Mononuclear cell (primary cell): ENCODE measurements around the gene NTNG1. TPM values are rescaled to one million over a fixed set of nuclear protein-coding genes. Genes with fewer than 3 reads are reported as not detected.

Experiments
- H3K27me3 ChIP-seq: 2 replicates; pipeline ENCODE4 v1.6.0; 2011; ENCODE audit warnings: low read length, control low read depth; ENCODE audit not compliant: insufficient read depth
- H3K4me1 ChIP-seq: 2 replicates; pipeline ENCODE4 v1.5.1; 2011; ENCODE audit warnings: mild to moderate bottlenecking, low read length, control low read depth; ENCODE audit not compliant: insufficient read depth
- H3K4me3 ChIP-seq: 2 replicates; pipeline ENCODE4 v1.5.1; 2011; ENCODE audit warnings: mild to moderate bottlenecking, low read length, moderate library complexity
- H3K9me3 ChIP-seq: 2 replicates; pipeline ENCODE4 v1.5.1; 2011; ENCODE audit warnings: low read depth, mild to moderate bottlenecking, control low read depth, low read length
- total RNA-seq: library from RNA; depleted of rRNA; stranded (reverse); fragments of >200 nt; gene quantifications from one replicate; pipeline ENCODE4 v1.2.3, GENCODE V29; 2012

Gene NTNG1
- total RNA-seq, 1 donor: 1.6 TPM

DNA sequence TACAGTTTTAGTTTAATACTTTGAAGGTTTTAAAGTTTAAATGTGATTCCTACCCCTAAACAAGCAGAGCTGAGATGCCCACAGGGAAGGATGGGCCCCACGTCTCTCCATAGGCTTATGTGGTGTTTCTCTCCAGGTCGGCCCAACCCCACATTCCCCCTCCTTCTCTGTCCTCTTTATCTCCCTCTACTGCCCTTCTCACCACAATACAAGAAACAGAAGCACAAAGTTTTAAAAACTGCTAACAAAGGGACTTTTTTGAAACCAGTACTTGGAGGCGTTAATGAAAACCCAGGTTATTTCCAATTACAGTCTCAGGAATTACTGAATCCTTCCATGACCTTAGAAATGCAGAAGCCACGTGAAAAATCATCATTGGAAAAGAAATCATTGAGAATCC, 324.0 kb downstream of the NTNG1 start:
- H3K4me1 ChIP-seq: no peaks in the 10 kb centered on the region
- H3K9me3 ChIP-seq: no peaks in the 10 kb centered on the region
- no peak overlapping the region for H3K4me3 ChIP-seq
- H3K27me3 ChIP-seq: peaks cover 6% of the 10 kb centered on the region

DNA sequence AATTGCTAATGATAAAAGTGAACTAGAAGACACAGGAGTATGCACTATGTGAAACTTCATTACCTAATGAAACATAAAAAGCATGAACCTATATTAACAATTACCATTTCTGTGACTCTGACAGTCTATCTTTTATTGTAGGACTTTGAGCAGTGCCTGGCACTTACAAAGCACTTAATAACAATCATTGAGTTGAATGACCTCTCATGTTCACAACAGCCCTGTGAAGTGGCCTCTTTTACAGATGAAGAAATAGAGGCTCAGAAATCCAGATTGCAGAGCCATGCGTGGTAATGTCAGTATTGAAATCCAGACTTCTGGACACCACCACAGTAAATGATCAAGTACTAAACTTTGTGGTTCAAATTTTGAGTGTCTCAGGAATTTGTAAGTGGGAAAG, 326.4 kb downstream of the NTNG1 start:
- no peaks in the 10 kb centered on the region for H3K4me1 ChIP-seq
- H3K4me3 ChIP-seq: no peak overlapping the region
- H3K9me3 ChIP-seq: no peaks in the 10 kb centered on the region
- H3K27me3 ChIP-seq: peaks cover 6% of the 10 kb centered on the region

- no peaks in the 10 kb centered on the region for H3K4me1 ChIP-seq
Observed at GRCh38 chr1:107467811-107468210, 327.0 kb downstream of the NTNG1 start.

GRCh38 chr1:107473065-107473464, 332.2 kb downstream of the NTNG1 start:
- H3K4me3 ChIP-seq: no peak overlapping the region
- no peaks in the 10 kb centered on the region for H3K9me3 ChIP-seq
- no peaks in the 10 kb centered on the region for H3K4me1 ChIP-seq
- H3K27me3 ChIP-seq: no peaks in the 10 kb centered on the region

More at GRCh38 chr1:107467811-107468210, 327.0 kb downstream of the NTNG1 start:
- no peak overlapping the region for H3K4me3 ChIP-seq
- H3K27me3 ChIP-seq: peaks cover 3% of the 10 kb centered on the region
- H3K9me3 ChIP-seq: no peaks in the 10 kb centered on the region

DNA sequence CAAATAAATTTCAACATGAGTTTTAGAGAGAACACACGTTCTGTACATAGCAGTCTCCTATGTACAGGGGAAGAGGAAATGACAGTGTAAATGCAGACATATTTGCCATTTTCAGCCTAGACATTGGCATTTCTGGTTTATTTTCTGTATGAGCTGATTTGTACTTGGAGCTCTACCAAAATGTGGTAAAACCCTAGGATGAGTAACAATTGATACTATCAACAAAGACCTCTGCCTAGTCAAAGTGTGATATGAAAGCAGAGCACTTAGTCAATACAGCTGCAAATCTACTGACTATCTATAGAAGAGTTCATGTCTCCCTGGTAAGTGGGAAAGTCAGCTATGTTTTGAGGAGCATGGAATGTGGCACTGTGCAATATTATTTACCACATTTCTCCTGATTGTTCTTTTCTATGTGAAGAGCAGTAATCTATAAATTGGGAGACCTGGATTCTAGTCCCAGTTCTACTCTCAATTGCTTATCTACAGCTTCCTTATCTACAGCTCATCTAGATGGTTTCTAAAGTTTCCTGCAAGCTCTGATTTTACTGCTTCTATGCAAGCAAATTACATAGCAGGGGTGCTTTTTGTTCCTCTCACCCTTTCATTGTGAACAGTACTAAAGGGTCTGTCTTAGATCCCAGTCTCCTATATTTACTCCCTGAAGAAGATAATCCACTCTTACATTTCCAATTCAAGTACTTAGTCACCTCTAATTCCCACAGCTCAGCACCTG, 334.2 kb downstream of the NTNG1 start:
- no peak overlapping the region for H3K4me3 ChIP-seq
- no peaks in the 10 kb centered on the region for H3K9me3 ChIP-seq
- H3K4me1 ChIP-seq: no peaks in the 10 kb centered on the region
- peaks cover 5% of the 10 kb centered on the region for H3K27me3 ChIP-seq

DNA sequence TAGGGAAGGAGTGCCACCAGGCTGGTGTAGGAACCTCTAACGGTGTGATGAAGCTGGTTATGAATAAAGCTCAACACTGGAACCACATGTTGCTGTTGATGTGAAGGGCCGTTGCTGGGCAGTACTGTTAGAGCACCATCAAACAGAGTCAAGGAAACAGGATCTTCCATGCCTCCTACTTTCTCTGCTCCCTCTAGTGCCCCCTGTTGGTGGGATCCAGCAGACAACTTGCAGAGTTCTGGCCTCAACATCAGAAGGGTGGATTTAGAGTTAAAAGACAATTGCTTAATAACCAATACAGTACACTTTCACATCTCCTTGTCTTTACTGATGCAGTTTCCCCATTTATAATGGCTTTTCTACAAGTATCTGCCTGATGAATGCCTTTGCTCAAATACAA, 336.4 kb downstream of the NTNG1 start:
- Histone ChIP-seq H3K27me3 (peaks cover 23% of the 10 kb centered on the region), H3K4me1 (no peaks in the 10 kb centered on the region), H3K4me3 (no peak overlapping the region), H3K9me3 (no peaks in the 10 kb centered on the region)

DNA sequence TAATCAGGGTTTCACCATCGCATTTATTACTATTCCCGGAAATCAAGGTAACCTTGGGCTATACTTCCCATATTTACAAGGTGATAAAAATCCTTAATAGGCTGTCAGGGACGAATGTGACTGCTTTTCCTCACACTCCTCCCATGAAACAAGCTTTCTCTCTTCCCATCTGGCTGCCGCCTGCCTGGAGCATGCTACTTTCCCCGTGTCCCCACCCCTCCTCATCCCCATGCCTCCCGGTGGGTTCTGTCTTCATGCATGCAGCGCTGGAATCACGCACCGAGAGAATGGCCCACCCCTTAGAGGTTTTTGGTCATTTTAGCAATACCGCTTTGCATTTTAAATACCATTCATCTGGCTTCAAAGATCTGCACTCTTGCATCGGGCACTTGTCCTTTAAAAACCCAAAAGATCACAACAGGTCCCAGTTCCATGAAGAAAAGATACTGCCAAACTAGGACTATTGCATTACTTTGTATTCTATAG, 339.1 kb downstream of the NTNG1 start:
- Histone ChIP-seq H3K27me3 (peaks cover 29% of the 10 kb centered on the region), H3K4me3 (no peak overlapping the region), H3K9me3 (no peaks in the 10 kb centered on the region), H3K4me1 (no peaks in the 10 kb centered on the region)

- H3K9me3 ChIP-seq: no peaks in the 10 kb centered on the region
- H3K4me3 ChIP-seq: no peak overlapping the region
- no peaks in the 10 kb centered on the region for H3K4me1 ChIP-seq
- peaks cover 29% of the 10 kb centered on the region for H3K27me3 ChIP-seq
Observed at GRCh38 chr1:107480548-107481415, 339.9 kb downstream of the NTNG1 start.

GRCh38 chr1:107481756-107482384, 341.0 kb downstream of the NTNG1 start:
- no peaks in the 10 kb centered on the region for H3K9me3 ChIP-seq
- peaks cover 29% of the 10 kb centered on the region for H3K27me3 ChIP-seq
- H3K4me1 ChIP-seq: no peaks in the 10 kb centered on the region
- no peak overlapping the region for H3K4me3 ChIP-seq

- Histone ChIP-seq H3K27me3 (peaks cover 29% of the 10 kb centered on the region), H3K4me3 (no peak overlapping the region), H3K4me1 (no peaks in the 10 kb centered on the region), H3K9me3 (no peaks in the 10 kb centered on the region)
Observed at GRCh38 chr1:107483949-107484348, 343.1 kb downstream of the NTNG1 start.

- peaks cover 14% of the 10 kb centered on the region for H3K27me3 ChIP-seq
Observed at GRCh38 chr1:107486349-107486748, 345.5 kb downstream of the NTNG1 start.

GRCh38 chr1:107487506-107487905, 346.7 kb downstream of the NTNG1 start:
- Histone ChIP-seq H3K9me3 (no peaks in the 10 kb centered on the region), H3K27me3 (peaks cover 3% of the 10 kb centered on the region), H3K4me3 (no peak overlapping the region), H3K4me1 (no peaks in the 10 kb centered on the region)

More at GRCh38 chr1:107486349-107486748, 345.5 kb downstream of the NTNG1 start:
- H3K9me3 ChIP-seq: no peaks in the 10 kb centered on the region
- no peak overlapping the region for H3K4me3 ChIP-seq
- no peaks in the 10 kb centered on the region for H3K4me1 ChIP-seq

DNA sequence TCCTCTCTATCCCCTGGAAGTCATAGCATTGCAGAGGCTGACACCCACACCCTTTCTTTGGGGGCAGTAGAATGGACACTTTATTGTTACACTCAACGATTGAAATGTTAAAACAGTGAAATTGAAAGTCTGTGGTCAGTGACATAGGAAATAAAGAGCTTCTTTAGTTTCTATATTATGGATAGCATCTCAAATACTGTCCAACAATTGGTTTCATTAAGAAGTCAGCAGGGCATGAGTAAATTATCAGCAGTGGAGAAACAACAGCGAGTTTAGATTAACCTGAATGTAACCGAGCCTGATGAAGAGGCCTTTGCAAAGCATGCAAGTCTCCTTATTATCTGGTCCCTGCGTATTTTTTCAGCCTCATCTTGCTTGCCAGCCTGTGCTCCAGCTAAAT, 350.7 kb downstream of the NTNG1 start:
- Histone ChIP-seq H3K9me3 (no peaks in the 10 kb centered on the region), H3K27me3 (no peaks in the 10 kb centered on the region), H3K4me1 (no peaks in the 10 kb centered on the region), H3K4me3 (no peak overlapping the region)

DNA sequence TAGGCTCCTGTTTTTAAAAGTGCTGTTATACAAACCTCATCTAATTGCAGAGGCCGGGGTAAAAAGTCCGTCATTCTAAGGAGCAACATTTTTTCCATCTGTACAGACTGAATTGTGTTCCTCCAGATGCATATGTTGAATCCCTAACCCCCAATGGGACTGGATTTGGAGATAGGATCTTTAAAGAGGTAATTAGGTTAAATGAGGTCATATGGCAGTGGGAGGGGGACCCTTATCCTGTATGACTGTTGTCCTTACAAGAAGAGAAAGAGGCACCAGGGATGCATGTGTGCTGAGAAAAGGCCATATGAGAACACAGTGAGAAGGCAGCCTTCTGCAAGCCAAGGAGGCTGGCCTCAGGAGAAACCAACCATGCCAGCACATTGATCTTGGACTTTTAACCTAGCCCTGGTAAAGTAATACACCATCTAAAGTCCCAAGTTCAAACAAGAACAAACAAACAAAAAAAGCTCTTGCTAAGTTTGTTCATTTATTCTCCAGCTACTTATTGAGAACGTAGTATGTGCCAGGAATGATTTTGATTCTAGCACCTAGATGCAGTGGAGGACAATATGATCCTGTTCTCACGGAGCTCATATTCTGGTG, 352.4 kb downstream of the NTNG1 start:
- no peaks in the 10 kb centered on the region for H3K4me1 ChIP-seq
- no peaks in the 10 kb centered on the region for H3K9me3 ChIP-seq
- no peak overlapping the region for H3K4me3 ChIP-seq
- H3K27me3 ChIP-seq: no peaks in the 10 kb centered on the region

GRCh38 chr1:107494061-107494460, 353.2 kb downstream of the NTNG1 start:
- no peaks in the 10 kb centered on the region for H3K4me1 ChIP-seq
- H3K9me3 ChIP-seq: no peaks in the 10 kb centered on the region
- no peak overlapping the region for H3K4me3 ChIP-seq
- H3K27me3 ChIP-seq: no peaks in the 10 kb centered on the region
